Kidney tubule cell (primary cell): ENCODE data around the gene RNF207.

Experiments used
- DNase-seq: peaks from one replicate; pipeline ENCODE4 v3.0.0-alpha.2; 2018; ENCODE audit warnings: low spot score

RNF207 gene

DNA sequence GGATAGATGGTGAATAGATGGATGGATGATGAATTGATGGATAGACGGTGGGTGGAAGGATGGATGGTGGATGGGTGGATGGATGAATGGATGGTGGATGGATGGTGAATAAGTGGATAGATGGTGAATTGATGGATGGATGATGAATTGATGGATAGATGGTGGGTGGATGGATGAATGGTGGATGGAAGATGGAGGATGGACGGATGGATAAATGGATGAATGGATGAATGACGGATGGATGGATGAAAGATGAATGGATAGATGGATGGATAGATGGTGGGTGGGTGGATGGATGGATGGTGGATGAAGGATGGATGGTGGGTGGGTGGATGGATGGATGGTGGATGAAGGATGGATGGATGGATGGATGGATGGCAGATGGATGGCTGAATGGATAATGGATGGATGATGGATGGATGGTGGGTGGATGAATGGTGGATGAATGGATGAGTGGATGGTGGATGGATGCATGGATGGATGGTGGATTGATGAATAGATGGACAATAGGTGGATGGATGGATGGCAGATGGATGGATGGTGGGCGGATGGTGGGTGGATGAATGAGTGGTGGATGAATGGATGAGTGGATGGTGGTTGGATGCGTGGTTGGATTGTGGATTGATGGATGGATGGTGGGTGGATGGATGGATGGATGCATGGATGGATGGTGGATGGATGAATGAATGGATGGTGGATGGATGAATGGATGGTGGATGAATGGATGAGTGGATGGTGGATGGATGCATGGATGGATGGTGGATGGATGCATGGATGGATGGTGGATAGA is 31.1 kb upstream of the RNF207 start:
- DNase-seq: no peak

GRCh38 chr1:6175411-6175828 is 30.5 kb upstream of the RNF207 start:
- no peak for DNase-seq

- no peak for DNase-seq
Measured at GRCh38 chr1:6176779-6177178, 29.1 kb upstream of the RNF207 start.

DNA sequence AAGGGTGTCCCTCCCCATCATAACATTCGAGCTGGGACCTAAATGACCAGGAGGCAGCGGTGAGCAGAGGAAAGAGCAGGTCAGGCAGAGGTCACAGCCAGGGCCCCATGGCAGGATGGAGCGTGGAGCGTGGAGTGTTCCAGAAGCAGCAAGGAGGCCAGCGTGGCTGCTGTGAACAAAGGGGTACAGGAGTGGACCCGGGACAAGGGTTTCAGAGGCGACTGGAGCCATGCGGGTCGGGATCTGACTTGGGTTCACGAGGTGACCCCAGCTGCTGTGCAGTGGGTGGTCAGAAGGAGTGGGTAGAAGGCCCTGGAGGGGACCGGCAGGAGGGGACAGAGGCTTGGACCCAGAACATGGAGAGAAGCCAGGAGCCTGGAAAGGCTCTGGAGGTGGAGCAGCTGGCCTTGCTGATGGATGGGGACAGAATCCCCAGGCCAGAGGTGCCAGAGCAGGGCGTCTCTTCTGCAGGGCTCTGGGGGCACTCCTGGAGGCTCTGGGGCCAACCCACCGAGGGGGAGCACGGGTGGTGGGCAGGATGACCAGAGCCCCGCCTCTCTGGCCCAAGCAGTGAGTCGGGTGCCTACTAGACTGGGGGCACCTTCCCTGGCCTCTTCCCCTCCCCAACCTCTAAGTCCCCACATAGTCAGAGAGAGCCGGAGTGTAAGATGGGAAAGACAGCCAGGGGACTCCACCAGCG is 28.1 kb upstream of the RNF207 start:
- no peak for DNase-seq

DNA sequence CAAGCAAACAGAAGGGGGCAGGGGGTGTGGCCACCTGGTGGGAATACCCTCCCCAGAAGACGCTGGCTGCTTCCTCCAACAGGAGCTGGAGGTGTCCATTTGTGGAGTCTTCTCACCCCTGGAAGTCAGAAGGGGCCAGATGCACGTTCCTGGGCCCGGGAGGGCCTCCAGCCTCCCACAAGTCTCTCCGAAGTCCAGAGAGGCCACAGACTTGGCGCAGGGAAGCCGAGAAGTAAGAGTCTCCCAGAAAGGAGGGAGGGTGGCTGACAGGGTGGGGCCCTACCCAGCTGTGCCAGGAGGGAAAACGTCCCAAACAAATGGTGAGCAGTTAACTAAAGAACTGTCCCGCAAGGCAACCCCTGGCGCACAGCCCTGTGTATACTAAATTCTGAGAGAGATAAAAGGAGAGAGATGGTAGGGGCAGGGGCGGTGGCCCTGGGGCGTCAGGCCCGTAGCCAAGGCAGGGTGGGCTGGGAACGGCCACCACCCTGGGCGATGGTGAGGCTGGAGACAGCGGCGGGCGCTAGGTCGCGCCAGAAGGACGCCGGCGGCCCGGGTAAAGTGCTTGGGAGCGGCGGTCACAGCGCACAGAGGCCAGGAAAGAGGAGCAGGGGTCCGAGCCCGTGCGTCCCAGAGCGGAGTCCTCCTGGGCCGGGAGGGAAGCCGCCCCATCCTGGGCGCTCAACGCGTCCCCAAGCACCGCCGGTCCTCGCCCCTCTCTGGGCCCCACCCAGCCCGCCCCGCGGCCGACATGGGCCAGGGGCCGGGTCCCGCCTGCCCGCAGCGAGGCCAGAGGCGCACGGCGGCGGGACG is 27.0 kb upstream of the RNF207 start:
- DNase-seq: no peak

DNA sequence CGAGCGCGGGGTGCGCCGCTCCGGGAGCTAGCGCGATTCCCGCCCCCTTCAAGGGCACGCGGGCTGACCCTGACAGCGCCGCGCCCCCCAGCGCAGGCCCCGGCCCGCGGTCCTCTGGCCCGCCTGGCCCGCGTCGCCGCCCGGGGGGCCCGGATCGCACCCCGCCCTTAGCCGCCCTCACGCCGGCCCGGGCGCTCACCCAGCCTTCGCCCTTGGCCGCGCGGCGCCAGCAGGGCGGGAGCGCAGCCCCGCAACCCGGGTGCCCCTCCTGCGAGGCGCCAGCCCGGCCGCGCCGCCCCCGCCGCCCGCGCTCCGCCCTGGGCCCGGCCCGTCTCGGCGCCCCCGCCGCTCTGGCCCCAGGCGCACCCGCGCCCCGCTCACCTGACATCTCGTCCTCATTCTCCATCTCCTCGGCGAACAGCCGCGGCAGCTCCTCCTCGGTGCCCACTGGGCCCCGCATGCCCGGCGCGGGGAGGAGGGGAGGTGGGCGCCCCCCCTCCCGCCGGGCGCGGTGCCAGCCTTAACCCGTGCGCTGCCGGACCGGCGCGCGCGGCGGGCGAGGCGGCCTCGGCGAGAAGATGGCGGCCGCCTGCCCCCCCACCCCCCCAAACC is 26.2 kb upstream of the RNF207 start:
- DNase-seq: no peak

DNA sequence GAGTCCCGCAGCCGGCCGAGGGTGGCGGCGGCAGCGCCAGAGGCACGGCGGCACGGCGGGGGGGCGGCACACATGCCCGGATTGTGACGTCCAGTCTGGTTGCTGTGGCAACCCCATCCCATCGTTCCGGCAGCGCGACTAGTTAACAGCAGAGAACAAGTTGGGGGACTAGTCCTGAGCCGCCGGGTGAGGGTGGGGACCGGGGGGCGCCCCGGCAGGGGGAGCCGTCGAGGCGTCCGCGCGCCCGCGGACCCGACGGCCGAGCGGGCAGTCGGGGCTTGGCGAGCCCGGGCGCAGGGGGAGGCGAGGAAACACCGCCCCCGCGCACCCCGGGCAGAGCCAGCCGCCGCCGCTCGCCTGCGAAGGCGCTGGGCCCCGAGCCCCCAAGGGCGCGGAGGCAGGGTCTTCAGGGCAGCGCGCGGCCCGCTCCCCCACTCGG is 25.6 kb upstream of the RNF207 start, which contains the start of gene CHD5:
Gene CHD5 (minus strand): TSS at position 54 of the 439 bp plus-strand sequence. CDS start 298 bp downstream, outside the sequence.
- no peak for DNase-seq

DNA sequence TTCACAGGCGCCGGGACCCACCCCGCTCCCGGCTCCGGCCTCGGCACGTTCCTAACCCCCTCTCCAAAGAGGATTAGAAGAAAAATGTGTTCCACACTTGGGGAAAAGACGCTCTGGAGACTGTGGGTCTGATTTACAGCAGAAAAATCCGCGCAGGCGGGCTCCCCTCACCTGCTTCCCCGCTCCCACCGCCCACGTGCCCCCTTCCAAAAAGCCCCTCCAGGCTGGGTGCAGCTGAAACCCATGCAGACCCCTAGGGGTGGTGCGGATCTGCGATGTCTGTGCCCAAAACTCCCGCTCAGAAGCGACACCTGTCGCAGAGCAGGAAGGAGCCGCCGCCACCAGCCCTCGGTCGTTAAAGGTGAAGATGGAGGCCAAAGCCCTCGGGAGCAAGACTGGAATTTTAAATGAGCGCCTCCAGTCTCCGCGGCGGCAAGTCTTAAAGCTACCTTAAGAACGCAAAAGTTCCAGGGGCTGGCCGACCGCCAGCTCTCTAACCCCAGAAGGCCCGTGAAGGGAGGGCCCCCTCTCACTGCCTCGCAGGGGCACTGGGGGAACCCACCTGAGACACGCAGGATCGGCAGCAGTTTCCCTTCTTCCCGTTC is 25.1 kb upstream of the RNF207 start:
- no peak for DNase-seq

- no peak for DNase-seq
Measured at GRCh38 chr1:6181347-6181770, 24.6 kb upstream of the RNF207 start.

GRCh38 chr1:6183520-6183989 is 22.4 kb upstream of the RNF207 start:
- peak; percentile 52 for DNase-seq

DNA sequence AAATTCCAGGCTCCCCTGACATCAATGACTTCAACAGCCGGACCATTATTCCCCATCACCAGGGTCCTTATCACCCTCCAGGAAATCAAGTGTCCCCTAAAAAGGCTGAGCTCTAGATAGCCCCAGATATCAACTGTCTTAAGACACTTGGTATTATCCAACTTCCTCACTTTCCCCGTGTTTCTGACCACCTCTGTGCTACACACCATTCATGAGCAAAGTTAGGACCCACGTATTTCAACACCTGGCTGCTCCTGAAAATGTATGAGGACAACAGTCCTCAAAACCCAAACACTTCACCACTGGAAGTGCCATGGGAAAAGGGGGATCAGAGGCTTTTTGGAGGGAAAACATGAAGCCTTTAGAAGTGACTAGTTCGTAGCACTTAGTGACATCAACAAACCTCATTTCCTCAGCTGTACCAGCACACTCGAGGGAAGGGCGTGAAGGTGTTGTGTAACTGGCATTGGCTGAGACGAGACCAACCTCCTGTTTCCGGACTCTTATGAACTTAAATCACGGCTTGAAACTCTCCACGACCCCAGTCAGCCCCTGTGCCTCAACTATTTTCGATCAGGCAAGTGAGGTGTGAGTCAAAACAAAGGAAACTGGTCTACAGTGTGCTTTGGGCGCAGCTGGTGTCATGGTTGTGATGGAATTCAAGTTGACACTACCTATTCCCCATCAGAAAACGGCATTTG is 21.7 kb upstream of the RNF207 start:
- no peak for DNase-seq

DNA sequence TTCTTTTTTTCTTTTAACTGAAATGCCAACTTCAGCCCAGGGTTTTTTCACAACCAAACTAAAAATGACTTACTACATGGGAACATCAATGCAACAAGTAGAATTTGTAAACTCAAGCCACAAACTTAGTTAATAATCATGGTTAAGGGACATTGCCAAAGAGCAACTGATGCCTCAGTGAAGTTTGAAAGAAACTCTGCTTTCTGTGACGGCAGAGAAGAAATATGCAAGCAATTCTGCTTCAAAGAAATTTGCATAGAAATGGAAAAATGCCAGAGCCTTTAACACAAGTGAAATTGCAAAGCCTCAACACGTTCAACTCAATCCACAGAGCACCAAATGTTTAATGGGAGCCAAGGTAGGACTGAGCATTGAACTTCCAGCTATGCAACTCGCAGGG is 20.8 kb upstream of the RNF207 start:
- DNase-seq: peak; percentile 81

GRCh38 chr1:6185635-6186382 is 20.1 kb upstream of the RNF207 start:
- DNase-seq: no peak

DNA sequence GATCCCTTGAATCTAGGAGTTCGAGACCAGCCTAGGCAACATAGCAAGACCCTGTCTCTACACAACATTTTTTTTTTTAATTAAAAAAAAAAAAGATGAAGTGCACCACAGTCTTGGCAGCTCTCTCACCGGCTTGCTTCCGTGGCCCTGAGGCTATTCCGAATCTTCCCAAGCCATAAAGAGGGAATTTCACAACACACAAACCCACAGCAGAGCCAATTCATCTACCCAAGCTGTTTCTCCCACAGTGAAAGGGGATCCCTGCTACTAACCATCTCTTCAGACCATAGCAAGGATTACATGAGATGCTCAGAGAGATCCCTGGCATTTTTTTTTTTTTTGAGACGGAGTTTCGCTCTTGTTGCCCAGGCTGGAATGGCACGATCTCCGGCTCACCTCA is 17.5 kb upstream of the RNF207 start:
- DNase-seq: no peak

DNA sequence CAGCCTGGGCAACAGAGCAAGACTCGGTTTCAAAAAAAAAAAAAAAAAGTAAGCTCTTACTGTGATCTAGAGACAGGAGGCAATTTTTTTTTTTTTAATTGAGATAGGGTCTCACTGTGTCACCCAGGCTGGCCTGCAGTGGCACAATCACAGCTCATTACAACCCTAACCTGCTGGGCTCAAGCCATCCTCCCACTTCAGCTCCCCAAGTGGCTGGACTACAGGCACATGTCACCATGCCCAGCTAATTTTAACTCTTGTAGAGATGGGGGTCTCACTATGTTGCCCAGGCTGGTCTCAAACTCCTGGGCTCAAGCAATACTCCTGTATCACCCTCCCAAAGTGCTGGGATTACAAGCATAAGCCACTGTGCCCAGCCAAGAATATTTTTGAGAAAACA is 14.0 kb upstream of the RNF207 start:
- DNase-seq: no peak

DNA sequence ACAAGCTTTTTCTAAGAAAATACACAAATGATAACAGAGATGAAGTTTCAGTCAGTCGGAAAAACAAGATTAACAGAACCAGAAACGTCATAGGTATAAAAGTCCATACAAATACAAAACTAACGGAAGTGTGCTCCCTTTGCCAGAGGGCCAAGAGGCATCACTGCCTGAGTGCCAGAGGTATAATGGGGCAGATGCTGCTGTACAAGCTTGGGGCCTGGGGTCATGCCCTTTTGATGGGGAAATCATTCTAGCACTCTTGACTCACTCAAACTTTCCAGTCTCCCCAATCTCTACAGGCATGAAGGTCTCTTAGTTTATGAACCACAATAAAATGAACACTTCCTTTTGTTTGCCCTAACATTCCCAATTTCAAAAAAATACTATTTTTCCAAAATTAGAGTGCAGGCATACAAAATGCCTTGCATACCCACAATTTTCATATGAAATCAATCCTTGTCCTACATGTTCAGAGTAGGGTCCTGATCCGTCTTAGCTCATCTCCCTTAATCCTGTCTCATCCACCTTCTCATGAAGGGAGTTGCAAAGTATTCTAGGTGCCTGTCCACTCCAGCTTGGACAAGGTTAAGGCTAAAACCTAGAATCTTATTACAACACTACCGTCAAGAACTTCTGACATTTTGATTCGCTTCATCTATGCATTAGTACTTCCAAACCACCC is 8.0 kb upstream of the RNF207 start:
- no peak for DNase-seq

DNA sequence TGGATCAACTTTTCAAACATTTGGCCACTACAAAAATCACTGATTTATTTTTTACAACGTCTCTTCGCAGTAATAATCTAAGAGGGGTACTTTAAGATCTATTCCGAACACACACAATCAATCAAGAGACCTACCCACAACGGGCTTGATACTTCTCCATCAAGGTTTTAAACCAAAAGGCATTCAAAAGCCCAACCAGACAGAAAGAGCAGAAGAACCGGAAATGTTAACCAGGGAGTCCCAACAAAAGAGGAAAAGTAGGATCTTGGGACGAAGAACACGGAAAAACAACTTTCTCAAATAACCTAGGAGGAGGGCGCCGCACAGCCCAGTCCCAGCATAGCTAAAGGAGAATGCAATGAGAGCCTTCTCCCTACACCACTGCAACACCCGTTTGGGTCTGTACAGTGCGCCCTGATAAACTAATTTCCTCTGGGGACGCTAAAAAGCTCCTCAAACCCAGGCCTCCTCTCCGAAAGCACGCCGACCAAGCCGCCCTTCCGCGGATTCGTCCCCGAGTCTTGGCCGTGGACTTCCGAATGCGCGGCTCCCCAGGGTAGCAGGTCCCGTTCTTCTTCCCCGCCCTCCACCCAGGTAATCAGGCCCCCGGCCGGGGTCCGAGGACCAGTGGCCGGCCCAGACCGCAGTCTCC is 7.1 kb upstream of the RNF207 start:
- DNase-seq: no peak

GRCh38 chr1:6199298-6200187 is 6.4 kb upstream of the RNF207 start, which contains the start of gene RPL22:
Gene RPL22 (minus strand): TSS chr1:6199595. CDS start chr1:6199573, 22 bp downstream.
- peak; percentile 99 for DNase-seq
